ENCODE measurements around the gene PRR19.

Gene PRR19

DNA sequence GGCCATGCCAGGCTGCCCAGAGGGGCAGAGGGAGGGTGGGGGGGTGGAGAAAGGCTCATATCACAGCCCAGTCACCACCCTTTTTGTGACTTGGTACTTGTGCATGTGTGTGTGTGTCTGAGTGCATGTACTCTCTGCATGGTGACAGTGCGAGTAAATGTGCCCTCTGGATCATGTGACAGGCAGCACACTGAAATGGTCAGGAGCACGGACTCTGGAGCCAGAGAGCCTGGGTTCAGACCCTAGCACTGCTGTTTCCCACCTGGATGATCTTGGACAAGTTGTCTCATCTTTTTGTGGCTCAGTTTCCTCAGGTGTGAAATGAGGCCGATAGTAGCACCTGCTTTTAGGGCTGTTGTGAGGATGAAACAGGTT, 30.9 kb upstream of the PRR19 start:
- DNase-seq (ENCODE audit: low read depth in 2 of 2, low spot score in 1 of 2), result no peak

DNA sequence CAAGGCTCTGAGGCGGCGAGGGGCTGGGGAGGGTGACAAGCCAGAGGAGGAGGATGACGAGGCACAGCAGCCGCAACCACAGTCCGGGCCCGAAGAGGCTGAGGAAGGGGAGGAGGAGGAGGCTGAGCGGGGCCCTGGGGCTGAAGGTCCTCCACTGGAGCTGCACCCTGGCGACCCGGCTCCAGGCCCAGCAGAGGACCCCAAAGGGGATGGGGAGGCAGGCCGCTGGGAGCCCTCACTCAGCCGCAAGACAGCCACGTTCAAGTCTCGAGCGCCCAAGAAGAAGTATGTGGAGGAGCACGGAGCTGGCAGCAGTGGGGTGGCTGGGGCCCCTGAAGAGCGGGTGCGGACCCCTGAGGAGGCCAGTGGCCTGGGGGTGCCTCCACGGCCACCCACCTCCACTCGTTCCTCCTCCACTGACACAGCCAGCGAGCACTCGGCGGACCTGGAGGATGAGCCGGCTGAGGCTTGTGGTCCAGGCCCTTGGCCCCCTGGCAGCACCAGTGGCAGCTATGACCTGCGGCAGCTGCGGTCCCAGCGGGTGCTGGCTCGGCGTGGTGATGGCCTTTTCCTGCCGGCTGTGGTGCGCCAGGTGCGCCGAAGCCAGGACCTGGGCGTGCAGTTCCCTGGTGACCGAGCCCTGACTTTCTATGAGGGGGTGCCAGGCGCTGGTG, 29.9 kb upstream of the PRR19 start:
- no peak for DNase-seq (ENCODE audit: low read depth in 2 of 2, low spot score in 1 of 2)

DNA sequence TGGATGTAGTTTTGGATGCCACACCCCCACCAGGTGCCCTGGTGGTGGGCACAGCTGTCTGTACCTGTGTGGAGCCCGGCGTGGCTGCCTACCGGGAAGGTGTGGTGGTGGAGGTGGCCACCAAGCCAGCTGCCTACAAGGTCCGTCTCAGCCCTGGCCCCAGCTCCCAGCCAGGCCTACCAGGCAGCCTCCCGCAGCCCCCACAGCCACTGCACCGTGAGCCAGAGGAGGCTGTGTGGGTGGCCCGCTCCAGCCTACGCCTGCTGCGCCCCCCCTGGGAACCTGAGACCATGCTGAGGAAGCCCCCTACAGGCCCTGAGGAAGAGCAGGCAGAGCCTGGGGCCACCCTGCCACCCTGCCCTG, 29.4 kb upstream of the PRR19 start:
- no peak for DNase-seq (ENCODE audit: low read depth in 2 of 2, low spot score in 1 of 2)

DNA sequence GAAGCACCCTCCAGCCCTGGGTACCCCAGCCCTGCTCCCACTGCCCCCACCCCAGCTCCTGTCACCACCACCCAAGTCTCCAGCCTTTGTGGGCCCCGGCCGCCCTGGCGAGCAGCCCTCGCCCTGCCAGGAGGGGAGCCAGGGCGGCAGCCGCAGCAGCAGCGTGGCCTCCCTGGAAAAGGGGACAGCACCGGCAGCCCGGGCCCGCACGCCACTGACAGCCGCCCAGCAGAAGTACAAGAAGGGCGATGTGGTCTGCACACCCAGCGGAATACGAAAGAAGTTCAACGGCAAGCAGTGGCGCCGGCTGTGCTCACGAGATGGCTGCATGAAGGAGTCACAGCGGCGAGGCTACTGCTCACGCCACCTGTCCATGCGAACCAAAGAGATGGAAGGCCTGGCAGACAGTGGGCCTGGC, 28.9 kb upstream of the PRR19 start:
- no peak for DNase-seq (ENCODE audit: low read depth in 2 of 2, low spot score in 1 of 2)

DNA sequence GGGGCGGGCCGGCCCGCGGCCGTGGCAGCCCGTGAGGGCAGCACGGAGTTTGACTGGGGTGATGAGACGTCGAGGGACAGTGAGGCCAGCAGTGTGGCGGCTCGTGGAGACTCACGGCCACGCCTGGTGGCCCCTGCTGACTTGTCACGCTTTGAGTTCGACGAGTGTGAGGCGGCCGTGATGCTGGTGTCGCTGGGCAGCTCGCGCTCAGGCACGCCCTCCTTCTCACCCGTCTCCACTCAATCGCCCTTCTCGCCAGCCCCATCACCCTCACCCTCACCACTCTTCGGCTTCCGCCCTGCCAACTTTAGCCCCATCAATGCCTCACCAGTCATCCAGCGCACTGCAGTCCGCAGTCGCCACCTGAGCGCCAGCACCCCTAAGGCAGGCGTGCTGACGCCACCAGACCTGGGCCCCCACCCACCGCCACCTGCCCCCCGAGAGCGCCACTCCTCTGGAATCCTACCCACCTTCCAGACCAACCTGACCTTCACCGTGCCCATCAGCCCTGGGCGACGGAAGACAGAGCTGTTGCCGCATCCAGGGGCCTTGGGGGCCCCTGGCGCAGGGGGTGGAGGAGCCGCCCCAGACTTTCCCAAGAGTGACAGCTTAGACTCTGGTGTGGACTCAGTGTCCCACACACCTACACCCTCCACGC, 28.4 kb upstream of the PRR19 start:
- DNase-seq (ENCODE audit: low read depth in 2 of 2, low spot score in 1 of 2), result no peak

DNA sequence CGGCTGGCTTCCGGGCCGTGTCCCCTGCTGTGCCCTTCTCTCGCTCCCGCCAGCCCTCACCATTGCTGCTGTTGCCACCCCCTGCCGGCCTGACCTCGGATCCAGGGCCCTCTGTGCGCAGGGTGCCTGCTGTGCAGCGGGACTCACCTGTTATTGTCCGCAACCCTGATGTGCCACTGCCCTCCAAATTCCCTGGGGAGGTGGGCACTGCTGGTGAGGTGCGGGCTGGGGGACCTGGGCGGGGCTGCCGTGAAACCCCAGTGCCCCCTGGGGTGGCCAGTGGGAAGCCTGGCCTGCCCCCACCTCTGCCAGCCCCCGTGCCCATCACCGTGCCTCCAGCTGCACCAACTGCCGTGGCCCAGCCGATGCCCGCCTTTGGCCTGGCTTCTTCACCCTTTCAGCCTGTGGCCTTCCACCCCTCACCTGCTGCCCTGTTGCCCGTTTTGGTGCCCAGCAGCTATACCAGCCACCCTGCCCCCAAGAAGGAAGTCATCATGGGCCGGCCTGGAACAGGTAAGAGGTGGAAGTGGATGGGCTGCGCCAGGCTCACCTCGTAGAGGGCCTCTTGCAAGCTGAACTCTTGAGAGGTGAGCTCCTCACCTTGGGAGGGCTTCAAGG, 27.8 kb upstream of the PRR19 start:
- DNase-seq (ENCODE audit: low read depth in 2 of 2, low spot score in 1 of 2), result no peak

DNA sequence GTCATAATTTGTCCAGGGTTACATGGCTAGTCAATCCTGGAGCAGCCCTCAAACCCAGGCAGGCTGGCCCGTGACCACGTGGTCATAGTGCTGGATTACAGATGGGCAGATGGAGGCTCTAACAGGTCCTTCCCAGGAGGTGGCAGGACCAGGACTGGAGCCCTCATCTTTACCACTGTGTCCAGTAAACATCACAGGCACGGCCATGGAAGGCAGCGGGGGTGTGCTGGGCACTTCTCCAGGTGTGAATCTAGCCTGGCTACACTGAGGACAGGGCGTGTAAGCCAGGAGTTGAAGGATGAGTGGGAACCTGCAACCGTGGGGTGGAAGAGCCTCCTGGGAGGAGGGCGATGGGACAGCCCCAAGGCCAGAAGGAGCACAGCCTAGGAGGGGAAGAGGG, 26.8 kb upstream of the PRR19 start:
- DNase-seq (ENCODE audit: low read depth in 2 of 2, low spot score in 1 of 2), result no peak

DNA sequence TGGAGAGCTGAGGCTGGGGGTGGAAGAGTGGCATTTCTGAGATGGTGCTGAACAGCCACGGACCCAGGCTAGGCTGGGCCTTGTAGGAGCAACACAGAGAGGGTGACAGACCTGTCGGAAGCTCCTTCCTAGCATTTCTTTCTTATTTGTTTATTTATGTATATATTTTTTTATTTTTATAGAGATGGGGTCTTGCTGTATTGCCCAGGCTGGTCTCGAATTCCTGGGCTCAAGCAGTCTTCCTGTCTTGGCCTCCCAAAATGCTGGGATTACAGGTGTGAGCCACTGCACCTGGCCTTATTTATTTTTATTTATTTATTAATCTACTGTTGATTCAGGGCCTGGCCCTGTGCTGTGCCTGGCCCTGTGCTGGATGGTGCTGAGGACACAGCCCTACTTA, 26.4 kb upstream of the PRR19 start:
- DNase-seq (ENCODE audit: low read depth in 2 of 2, low spot score in 1 of 2), result no peak

DNA sequence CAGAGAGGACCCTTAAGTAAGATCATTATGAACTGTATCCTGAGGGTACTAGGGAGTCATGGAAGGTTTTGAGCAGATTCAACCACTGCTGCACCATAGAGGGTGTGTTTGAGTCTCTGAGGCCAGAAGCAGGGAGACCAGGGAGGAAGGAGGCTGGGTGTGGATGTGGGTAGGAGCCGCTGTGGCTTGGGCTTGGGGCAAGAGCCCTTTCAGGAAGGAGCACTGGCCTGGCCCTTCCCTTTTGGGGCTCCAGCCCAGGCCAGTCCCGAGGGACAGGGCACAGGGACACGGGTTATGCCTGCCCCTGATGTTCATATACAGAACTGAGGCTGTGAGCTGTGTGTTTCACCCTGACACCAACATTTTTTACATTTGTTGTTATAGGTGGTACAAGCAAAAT, 25.6 kb upstream of the PRR19 start:
- no peak for DNase-seq (ENCODE audit: low read depth in 2 of 2, low spot score in 1 of 2)

DNA sequence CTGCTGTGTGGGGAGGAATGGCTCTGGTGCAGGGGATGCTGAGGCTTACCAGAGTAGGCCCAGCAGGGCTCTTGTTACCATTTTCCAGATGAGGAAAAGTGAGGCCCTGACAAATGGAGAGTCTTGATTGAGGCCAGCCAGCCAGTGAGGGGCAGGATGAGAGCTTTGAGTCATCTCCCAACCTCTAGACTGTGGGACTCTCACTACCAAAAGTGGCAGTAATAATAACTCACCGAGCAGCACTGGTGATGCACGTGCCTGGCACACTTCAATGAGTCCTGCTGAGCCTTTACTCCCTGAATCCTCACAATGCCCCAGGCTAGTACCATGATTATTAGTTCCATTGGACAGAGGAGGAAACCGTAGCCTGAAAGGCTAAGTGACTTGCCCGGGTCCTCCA, 25.1 kb upstream of the PRR19 start:
- DNase-seq (ENCODE audit: low read depth in 2 of 2, low spot score in 1 of 2), result no peak

DNA sequence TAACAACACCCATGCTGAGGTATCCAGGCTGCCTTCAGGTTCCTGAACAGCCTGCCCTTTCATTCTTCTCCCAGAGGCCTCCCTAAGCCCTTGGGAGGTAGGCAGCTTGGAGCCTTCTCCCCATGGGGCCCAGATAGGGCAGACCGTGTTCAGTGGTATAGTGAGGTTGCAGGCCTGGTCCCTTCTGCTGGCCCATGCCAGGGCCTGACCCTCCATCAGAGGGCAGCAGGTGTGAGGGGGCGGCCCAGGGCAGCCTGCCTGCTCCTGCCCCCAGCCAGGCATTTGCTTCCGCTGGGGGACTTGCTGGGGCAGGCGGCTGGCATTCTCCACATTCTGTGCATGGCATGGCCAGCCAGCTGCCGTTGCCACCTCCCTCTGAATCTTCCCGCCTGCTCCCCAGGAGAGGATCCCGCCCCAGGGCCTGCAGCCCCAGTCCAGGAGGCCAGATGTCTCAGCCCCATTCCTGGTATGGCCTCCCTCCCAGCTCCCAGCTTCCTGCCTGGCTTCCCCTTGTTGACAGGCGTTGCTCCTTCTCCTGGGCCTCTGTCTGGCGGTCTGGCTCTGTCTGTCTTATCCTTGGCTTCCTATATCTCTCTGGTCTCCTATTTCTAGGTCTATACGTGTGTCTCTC, 24.0 kb upstream of the PRR19 start:
- DNase-seq (ENCODE audit: low read depth in 2 of 2, low spot score in 1 of 2), result no peak

DNA sequence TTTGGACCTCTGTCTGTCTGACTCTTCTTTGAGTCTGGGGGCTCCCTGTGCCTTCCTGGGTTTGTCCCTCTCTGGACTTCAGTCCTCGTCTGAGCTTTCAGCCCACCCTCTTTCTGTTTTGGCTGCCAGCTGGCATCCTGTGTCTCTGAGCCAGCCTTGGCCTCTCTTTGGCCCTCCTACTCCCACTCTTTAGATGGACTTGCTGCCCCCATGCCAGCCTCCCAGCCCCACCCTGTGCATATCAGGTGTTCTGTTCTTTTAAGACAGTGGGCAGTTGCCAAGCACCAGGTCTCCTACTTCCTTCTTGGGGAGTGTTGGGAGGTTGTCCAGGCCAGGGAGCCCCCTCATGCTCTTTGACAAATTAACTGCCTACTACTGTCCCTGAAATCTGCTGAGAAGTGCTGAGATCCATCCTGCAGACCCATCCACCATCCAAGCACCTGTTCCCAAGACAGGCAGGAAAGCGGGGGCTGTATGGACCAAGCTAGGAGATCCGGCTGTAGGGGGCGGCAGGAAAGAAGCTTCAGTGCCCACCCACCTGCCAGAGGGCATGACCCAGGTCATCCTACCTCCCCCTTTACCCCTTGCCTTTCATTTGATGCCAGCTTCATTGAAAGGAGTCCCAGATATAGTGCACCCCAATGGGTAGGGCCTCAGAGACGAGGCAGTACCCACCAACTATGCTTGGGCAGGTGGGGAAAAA, 23.3 kb upstream of the PRR19 start:
- DNase-seq (ENCODE audit: low read depth in 2 of 2, low spot score in 1 of 2), result no peak

DNA sequence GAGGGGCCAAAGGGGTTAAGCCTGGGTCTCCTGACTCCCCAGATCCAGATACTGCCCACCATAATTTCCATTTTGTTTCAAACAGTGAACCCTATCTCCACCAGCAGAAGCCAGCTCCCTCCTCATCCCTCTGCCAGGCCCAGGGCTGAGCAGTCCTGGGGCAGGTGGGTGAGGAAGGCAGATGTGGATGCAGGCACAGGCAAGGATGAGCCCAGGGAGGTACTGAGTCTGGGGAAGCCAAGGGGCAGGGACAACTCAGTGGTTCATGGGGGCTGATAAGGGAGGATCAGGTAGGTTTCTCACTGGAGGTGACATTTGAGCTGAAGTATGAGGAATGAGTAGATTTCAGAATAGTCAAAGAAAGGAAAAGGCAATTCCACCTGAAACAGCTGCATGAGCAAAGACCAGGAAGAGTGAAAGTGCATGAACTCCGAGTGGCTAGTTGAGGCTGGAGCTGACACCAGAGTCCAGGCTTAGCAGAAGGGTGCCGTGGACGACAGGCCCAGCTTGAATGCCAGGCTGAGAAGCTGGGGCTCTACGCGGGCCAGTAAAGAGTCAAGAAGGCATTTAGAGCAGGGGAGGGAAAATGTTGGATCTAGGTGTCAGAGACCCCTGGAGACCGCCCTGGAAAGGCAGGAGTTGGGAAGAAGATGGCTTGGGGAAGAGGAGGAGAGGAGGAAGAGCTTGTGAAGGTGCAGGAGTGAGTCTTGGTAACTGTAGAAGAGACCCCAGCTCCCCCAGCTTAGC, 22.6 kb upstream of the PRR19 start:
- DNase-seq (ENCODE audit: low read depth in 2 of 2, low spot score in 1 of 2), result no peak

DNA sequence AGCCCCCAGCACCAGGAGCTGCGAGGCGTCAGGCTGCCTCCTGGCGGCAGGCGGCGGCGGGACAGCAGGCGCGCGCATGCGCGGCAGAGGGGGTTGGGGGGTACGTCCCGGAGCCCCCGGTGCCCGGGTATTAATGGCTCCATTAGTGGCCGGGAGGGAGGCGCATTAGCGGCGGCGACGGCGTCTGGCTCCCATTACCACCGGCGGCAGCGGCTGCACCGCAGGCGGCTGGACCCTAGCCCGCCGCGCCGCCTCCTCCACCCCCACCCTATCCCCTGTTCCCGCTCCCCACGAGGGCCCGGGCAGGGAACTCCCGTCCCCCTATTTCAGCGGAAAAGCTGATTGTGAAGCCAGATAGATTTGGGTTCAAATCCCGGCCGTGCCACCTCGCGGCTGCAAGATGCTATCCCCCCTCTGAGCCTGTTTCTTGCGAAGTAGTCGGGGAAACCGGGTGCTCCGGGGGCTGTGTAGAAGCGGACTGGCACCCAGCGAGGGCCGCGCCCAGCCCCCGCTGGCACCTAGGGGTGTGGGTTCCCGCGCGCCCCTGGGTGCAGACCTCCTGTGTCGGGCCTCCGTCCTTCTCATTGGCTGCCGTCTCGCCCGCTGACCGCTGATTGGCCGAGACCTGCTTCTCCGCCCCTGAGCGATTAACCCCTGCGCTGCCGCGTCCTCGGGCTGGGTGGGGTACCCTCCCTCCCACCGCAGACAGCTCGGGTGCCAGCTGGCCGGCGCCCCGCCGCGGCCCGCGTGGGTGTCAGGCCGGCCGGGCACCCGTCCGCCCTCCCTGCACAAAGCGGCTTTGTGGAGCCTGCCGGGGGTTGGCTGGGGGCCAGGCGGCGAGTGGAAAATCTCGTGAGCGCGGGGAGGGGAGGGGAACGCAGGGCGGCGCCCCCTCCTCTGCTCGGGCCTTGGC, 21.8 kb upstream of the PRR19 start:
- DNase-seq (ENCODE audit: low read depth in 2 of 2, low spot score in 1 of 2), result peak; percentile 58 to 69

DNA sequence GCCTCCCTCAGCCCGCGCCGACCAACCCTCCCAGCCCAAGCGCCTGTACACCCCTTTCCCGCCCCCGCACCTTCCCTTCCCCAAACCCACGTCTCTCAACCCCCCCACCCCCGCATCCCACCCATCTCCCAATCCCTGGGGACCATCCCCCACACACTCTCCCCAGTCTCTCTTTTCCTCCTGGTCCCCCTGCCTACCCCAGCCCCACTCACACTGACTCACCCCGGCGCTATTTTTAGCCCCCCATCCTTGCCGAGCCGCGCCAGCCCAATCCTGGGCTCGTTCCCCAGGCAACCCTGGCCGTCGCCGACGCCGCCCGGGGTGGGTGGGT, 21.2 kb upstream of the PRR19 start:
- DNase-seq (ENCODE audit: low read depth in 2 of 2, low spot score in 1 of 2), result no peak

DNA sequence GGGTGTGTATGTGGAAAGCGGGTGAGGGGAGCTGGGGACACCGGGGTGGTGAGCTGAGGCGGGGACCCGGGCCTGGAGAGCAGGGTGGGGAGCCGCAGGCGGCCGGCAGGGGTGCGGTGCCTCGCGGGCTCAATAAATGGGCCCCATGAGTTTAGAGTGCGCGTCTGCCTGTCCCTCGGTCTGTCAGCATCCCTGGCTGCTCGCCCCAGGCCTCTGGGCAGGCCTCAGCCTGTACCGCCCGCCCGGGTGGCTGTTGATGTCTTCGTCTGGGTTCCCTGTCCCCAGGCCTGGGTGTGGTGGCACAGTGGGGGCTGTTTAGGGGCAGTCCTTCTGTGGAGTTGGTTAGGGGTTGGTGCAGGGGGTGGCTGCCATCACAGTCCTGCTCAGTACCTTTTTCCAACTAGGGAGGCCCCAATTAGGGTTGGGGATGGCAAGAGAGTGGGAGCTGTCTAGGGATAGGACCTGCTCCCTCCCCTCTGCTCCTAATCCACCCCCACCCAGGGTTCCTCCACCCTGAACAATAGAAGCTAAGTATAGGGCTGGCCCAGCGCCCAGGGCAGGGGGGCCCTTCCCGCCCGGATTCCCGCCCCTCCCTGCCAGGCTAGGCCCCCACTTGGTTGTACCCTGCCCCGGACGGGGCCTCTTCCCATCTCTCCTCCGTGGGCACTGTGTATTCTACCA, 20.6 kb upstream of the PRR19 start:
- no peak for DNase-seq (ENCODE audit: low read depth in 2 of 2, low spot score in 1 of 2)

DNA sequence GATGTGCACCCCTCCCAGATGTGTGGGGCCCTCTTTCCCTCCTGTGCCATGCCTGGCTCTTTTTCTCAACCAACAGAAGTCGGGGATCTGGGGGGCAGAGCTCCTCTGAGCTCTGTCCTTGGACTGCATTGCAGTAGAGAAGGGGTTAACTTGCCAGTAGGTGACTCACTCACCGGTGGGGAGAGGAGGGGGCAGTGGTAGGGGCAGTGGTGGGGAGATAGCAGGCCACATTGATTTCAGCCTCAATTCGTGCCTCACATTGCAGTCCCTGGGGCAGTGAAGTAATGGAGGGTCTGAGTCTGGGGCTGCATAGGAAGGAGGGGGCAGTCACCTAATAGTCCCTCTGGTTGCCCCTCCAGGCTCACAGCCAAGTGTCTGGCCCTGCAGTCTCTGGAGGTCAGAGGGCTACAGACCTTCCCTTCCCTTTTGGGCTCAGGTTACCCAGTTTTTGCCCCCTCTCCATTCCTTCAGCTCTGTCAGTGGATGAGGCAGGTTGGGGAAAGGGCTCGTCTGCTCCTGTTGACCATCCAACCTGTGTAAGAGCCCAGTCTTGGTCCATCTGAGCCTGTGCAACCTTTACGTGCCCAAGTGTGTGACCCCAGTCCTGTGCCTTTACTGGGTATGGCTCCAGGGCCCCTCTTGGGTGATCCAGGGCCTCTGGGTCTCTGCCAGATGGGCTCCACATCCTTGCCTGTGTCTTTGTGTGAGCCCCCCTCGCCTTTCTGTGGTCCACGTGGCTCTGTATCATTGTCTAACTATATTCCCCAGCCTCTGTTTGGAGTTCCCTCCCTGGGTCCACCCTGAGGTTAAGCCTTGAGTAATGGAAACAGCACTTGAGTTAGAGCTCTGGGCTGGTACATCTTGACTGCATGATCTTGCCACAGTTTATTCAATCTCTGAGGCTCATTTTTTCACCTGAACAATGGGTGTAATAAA, 19.8 kb upstream of the PRR19 start:
- DNase-seq (ENCODE audit: low read depth in 2 of 2, low spot score in 1 of 2), result no peak

DNA sequence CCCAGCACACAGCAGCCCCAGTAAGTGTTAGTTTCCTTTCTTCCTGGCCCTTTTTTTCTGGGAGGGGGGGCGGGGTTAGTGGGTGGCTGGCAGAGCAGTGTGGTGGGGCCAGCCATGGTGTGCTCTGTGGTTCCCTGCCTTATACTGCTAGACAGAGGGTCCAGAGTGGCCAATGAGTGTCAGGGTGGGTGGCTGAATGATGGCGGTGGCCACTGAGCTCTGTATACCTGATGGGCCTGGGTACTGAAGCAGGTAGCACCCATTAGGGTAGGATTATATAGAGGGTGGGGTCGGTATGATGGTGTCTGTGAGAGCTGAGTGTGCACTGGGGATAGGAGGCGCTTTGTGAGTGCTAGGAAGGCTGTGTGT, 19.1 kb upstream of the PRR19 start:
- no peak for DNase-seq (ENCODE audit: low read depth in 2 of 2, low spot score in 1 of 2)

Data from stimulated activated CD8-positive, alpha-beta memory T cell treated with anti-CD3 and anti-CD28 coated beads, Interleukin-4, amount 100 ng/mL, for 1 hour (primary cell).